BJ (cell line): ENCODE data around the gene THAP5. TPM values are rescaled to one million over a fixed set of nuclear protein-coding genes. Genes with fewer than 3 reads are reported as not detected.

Source experiments
- CTCF ChIA-PET: fragments of 350-600 bp; formaldehyde crosslinking; extraction: SDS; loops from one replicate; lab custom pipeline; 2021; ENCODE audit warnings: antibody characterized with exemption, inconsistent platforms; lab: Yijun Ruan, JAX
- POLR2A ChIA-PET: fragments of 300-600 bp; sonication (Branson Sonifier 250); formaldehyde crosslinking; extraction: SDS; loops from one replicate; lab custom pipeline; 2021; ENCODE audit warnings: antibody characterized with exemption; lab: Charles Lee
- DNase-seq: peaks from one replicate; pipeline ENCODE4 v3.0.0-alpha.2; 2011; ENCODE audit warnings: low read depth
- H3K27me3 ChIP-seq: 2 replicates; pipeline ENCODE4 v1.6.0; 2011; ENCODE audit warnings: low read length; ENCODE audit not compliant: control insufficient read depth, insufficient read depth
- H3K36me3 ChIP-seq: 2 replicates; pipeline ENCODE4 v1.5.1; 2011; ENCODE audit warnings: low read length; ENCODE audit not compliant: control insufficient read depth, insufficient read depth
- H3K4me3 ChIP-seq: 2 replicates; pipeline ENCODE4 v1.5.1; 2011; ENCODE audit warnings: low read depth, mild to moderate bottlenecking, control low read depth, low read length
- polyA plus RNA-seq: library from polyadenylated mRNA; depleted of rRNA; stranded (reverse); fragments of >200 nt; gene quantifications from 2 replicates; pipeline ENCODE4 v1.2.3, GENCODE V29; 2011
- TF ChIP-seq, protein P1 (sequence below): IDR thresholded peaks from 2 replicates; pipeline ENCODE4 v1.5.1; 2011; ENCODE audit warnings: low read depth, mild to moderate bottlenecking, control low read depth, inconsistent platforms, low read length, moderate library complexity; ENCODE audit not compliant: insufficient read depth

THAP5 gene
- polyA plus RNA-seq, 1 experiment: 4.9 TPM

DNA sequence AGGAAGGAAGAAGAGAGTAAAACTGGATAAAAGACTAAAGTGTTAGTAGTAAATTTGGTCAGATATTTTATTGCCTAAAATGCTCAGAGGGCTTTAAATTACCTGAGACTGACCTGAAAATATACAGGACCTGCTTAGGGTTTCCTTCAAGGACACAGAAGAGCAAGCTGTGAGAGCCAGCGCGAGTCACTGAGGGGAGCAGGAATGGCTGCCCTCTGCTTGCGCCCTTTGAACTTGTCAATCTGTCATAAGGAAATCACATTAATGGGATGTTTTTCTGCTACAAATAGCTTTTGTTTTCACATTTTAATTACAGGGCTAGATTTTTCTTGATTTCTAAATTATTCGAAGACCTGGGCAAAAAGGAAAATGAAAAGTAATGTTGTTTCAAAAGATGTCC is 27.1 kb upstream of the THAP5 start:
- TF ChIP-seq, protein P1, sequence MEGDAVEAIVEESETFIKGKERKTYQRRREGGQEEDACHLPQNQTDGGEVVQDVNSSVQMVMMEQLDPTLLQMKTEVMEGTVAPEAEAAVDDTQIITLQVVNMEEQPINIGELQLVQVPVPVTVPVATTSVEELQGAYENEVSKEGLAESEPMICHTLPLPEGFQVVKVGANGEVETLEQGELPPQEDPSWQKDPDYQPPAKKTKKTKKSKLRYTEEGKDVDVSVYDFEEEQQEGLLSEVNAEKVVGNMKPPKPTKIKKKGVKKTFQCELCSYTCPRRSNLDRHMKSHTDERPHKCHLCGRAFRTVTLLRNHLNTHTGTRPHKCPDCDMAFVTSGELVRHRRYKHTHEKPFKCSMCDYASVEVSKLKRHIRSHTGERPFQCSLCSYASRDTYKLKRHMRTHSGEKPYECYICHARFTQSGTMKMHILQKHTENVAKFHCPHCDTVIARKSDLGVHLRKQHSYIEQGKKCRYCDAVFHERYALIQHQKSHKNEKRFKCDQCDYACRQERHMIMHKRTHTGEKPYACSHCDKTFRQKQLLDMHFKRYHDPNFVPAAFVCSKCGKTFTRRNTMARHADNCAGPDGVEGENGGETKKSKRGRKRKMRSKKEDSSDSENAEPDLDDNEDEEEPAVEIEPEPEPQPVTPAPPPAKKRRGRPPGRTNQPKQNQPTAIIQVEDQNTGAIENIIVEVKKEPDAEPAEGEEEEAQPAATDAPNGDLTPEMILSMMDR: no peak
- no peak for DNase-seq
- Histone ChIP-seq H3K27me3 (peaks cover 1% of the 10 kb centered on the region; the same call in 1 of the 2 replicates), H3K4me3 (no peak overlapping the region), H3K36me3 (no peaks in the 10 kb centered on the region)
- ChIA-PET POLR2A (no interaction called here), CTCF (no interaction called here)

DNA sequence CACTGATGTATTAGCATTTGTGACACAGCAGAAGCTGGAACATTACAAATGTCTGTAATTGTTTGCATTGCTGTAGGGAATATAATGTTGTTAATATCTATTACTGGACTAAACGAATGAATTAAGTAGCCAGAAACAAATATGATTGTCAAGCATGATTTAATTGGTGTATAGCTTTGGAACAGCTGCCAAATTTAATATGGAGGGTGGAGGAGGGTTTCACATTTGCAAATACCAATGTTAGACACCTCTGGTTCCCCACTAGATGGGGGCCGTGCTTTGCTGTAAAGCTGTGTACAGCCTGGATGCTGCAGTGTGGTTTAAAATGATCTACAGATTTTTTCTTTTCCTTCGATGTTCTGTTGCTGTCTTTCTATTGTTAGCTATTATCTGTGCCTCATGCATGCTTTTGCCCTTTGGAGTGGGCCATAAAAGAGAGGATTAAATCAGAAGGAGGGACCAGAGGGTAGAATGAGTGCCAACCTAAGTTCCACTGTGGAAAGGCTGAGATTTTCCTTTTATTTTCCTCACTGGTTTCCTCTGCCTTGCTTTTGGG is 23.2 kb upstream of the THAP5 start:
- ChIA-PET POLR2A (no interaction called here), CTCF (interaction anchor here (1.1 kb wide), 1 partner anchor 21 kb away, joined by 3 read pairs; no protein-coding TSS in a partner anchor)
- TF ChIP-seq, protein P1: peak; percentile 24; the same call in 1 of the 2 replicates
- H3K4me3 ChIP-seq: no peak overlapping the region
- DNase-seq: no peak
- H3K27me3 ChIP-seq: no peaks in the 10 kb centered on the region
- H3K36me3 ChIP-seq: no peaks in the 10 kb centered on the region

DNA sequence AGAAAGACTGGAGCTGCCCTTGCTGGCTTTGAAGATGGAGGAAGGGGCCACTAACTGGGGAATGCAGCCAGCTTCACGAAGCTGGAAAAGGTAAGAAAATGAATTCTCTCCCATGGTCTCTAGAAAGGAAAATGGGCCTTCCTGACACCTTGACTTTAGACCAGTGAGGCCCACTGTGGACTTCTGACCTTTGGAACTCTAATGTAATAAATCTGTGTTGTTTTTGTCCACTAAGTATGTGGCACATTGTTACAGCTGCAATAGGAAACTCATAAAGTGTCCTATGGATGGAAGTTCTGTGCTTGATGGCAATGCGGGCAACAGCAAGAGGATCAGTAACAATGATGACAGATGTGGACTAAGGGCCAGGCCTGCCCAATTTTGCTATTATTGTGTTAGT is 21.1 kb upstream of the THAP5 start:
- H3K27me3 ChIP-seq: no peaks in the 10 kb centered on the region
- H3K4me3 ChIP-seq: no peak overlapping the region
- TF ChIP-seq, protein P1: no peak
- ChIA-PET POLR2A (no interaction called here), CTCF (no interaction called here)
- no peaks in the 10 kb centered on the region for H3K36me3 ChIP-seq
- no peak for DNase-seq

DNA sequence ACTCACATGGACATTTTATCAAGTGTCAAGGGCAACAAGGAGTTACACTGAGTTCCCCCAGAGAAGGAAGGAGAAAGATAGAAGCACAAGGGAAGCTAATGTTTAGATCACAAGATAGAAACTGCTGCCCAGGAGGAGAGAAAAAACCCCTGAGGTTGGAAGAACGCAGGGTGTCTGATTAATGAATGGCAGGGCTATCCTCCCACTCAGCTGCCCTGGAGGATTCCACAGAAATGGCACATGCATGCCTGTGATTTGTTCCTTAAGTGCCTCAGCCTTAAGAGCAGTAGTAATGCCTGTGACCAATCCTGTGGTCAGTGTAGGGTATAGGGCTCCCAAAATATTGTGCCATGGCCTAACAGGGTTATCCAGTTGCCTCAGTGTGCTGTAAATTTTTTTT is 20.4 kb upstream of the THAP5 start:
- DNase-seq: no peak
- POLR2A ChIA-PET: no interaction called here
- CTCF ChIA-PET: no interaction called here

DNA sequence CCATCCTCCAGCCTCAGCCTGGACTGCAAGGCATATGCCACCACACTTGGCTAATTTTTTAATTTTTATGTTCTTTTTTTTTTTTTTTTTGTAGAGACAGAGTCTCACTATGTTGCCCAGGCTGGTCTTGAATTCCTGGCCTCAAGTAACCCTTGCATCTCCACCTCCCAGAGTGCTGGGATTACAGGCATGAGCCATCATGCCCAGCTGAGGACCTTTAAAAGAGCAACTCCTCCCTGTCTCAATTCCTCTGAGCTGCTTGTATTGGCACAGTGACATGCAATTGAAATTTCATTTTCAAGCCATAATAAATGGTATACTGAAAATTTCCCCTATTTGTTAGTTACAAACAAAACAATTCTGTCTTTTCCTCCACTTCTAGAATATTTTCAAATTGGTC is 19.7 kb upstream of the THAP5 start:
- DNase-seq: no peak
- Histone ChIP-seq H3K27me3 (no peaks in the 10 kb centered on the region), H3K36me3 (no peaks in the 10 kb centered on the region), H3K4me3 (no peak overlapping the region)
- CTCF ChIA-PET: no interaction called here
- TF ChIP-seq, protein P1: no peak
- POLR2A ChIA-PET: no interaction called here

More for the DNA sequence above, 20.4 kb upstream of the THAP5 start:
- TF ChIP-seq, protein P1: no peak
- H3K27me3 ChIP-seq: no peaks in the 10 kb centered on the region
- H3K36me3 ChIP-seq: no peaks in the 10 kb centered on the region
- no peak overlapping the region for H3K4me3 ChIP-seq
